ENCODE data around the gene SLC6A19.

DNA sequence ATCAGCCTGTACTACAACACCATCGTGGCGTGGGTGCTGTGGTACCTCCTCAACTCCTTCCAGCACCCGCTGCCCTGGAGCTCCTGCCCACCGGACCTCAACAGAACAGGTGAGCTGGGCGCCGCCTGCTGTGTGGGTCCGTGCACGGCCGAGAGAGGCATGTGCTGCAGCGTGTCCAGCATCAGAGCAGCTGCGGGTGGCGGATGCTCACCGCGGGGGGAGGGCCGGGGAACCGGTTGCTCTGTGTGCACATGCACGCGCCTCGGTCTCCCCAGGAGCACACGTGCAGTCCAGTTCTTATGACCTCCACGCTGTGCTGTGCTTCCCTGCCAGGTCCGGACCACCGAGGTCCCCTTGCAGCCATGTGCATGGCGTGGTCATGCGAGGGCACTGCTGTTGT lies 31.4 kb downstream of the SLC6A19 start:
- TF ChIP-seq POLR2AphosphoS2 (IDR thresholded peaks at IDR 0.05; ENCODE audit: low read depth, low read length) (no peak), GATAD2B (conservative IDR thresholded peaks at IDR 0.05; ENCODE audit: low read depth) (no peak), POLR2A (IDR thresholded peaks at IDR 0.05; ENCODE audit: low read depth, low read length) (no peak), CEBPB (IDR thresholded peaks at IDR 0.05; ENCODE audit: borderline replicate concordance in 1 of 2, low read depth in 2 of 2, low read length in 2 of 2) (no peak), EZH2 (IDR thresholded peaks at IDR 0.05; ENCODE audit: borderline replicate concordance, control insufficient read depth, low read depth, low read length) (no peak), MEF2A (IDR thresholded peaks at IDR 0.05; ENCODE audit: insufficient read depth, low read depth, low read length) (no peak), CBFB (IDR thresholded peaks at IDR 0.05; ENCODE audit: low read depth) (no peak)
- TF ChIP-seq, protein P1, sequence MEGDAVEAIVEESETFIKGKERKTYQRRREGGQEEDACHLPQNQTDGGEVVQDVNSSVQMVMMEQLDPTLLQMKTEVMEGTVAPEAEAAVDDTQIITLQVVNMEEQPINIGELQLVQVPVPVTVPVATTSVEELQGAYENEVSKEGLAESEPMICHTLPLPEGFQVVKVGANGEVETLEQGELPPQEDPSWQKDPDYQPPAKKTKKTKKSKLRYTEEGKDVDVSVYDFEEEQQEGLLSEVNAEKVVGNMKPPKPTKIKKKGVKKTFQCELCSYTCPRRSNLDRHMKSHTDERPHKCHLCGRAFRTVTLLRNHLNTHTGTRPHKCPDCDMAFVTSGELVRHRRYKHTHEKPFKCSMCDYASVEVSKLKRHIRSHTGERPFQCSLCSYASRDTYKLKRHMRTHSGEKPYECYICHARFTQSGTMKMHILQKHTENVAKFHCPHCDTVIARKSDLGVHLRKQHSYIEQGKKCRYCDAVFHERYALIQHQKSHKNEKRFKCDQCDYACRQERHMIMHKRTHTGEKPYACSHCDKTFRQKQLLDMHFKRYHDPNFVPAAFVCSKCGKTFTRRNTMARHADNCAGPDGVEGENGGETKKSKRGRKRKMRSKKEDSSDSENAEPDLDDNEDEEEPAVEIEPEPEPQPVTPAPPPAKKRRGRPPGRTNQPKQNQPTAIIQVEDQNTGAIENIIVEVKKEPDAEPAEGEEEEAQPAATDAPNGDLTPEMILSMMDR (IDR thresholded peaks at IDR 0.05 in 2 of 3, conservative IDR thresholded peaks at IDR 0.05 in 1 of 3; ENCODE audit: control insufficient read depth in 2 of 3, extremely low read depth in 1 of 3, insufficient read depth in 1 of 3, low read depth in 3 of 3, low read length in 3 of 3) = no peak
- TF ChIP-seq, protein P2, sequence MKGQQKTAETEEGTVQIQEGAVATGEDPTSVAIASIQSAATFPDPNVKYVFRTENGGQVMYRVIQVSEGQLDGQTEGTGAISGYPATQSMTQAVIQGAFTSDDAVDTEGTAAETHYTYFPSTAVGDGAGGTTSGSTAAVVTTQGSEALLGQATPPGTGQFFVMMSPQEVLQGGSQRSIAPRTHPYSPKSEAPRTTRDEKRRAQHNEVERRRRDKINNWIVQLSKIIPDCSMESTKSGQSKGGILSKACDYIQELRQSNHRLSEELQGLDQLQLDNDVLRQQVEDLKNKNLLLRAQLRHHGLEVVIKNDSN (IDR thresholded peaks at IDR 0.05; ENCODE audit: borderline replicate concordance, extremely low read length, insufficient read depth, low read depth, low read length) = no peak
- TF ChIP-seq, protein P3, sequence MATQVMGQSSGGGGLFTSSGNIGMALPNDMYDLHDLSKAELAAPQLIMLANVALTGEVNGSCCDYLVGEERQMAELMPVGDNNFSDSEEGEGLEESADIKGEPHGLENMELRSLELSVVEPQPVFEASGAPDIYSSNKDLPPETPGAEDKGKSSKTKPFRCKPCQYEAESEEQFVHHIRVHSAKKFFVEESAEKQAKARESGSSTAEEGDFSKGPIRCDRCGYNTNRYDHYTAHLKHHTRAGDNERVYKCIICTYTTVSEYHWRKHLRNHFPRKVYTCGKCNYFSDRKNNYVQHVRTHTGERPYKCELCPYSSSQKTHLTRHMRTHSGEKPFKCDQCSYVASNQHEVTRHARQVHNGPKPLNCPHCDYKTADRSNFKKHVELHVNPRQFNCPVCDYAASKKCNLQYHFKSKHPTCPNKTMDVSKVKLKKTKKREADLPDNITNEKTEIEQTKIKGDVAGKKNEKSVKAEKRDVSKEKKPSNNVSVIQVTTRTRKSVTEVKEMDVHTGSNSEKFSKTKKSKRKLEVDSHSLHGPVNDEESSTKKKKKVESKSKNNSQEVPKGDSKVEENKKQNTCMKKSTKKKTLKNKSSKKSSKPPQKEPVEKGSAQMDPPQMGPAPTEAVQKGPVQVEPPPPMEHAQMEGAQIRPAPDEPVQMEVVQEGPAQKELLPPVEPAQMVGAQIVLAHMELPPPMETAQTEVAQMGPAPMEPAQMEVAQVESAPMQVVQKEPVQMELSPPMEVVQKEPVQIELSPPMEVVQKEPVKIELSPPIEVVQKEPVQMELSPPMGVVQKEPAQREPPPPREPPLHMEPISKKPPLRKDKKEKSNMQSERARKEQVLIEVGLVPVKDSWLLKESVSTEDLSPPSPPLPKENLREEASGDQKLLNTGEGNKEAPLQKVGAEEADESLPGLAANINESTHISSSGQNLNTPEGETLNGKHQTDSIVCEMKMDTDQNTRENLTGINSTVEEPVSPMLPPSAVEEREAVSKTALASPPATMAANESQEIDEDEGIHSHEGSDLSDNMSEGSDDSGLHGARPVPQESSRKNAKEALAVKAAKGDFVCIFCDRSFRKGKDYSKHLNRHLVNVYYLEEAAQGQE (IDR thresholded peaks at IDR 0.05; ENCODE audit: low read depth, low read length) = no peak

Measured in GM12878 (cell line).